ENCODE measurements around the gene SERTAD2.

GRCh38 chr2:64679673-64680425, 26.1 kb upstream of the SERTAD2 start:
- TF ChIP-seq CTCF (IDR thresholded peaks at IDR 0.05; ENCODE audit: low read depth, low read length) (no peak), POLR2A (IDR thresholded peaks at IDR 0.05; ENCODE audit: extremely low read depth, insufficient read length) (no peak), MAX (IDR thresholded peaks at IDR 0.05; ENCODE audit: low read depth, low read length) (no peak), MYC (IDR thresholded peaks at IDR 0.05; ENCODE audit: low read depth, low read length) (no peak)
